ENCODE measurements around the gene AGMO. TPM values are rescaled to one million over a fixed set of nuclear protein-coding genes. Genes with fewer than 3 reads are reported as not detected.

AGMO gene
- total RNA-seq, 1 experiment from 2014 or later: 0.05 TPM

- no peak for DNase-seq (ENCODE audit: low spot score)
Measured at GRCh38 chr7:15461576-15461975, 100.2 kb downstream of the AGMO start.

- no peak for DNase-seq (ENCODE audit: low spot score)
Measured at GRCh38 chr7:15459018-15459615, 102.7 kb downstream of the AGMO start.

GRCh38 chr7:15457990-15458955, 103.5 kb downstream of the AGMO start:
- DNase-seq (ENCODE audit: low spot score): no peak

GRCh38 chr7:15452670-15453069, 109.1 kb downstream of the AGMO start:
- DNase-seq (ENCODE audit: low spot score): no peak

- no peak for DNase-seq (ENCODE audit: low spot score)
Measured at GRCh38 chr7:15446722-15447121, 115.1 kb downstream of the AGMO start.

GRCh38 chr7:15446280-15446679, 115.5 kb downstream of the AGMO start:
- DNase-seq (ENCODE audit: low spot score): no peak

GRCh38 chr7:15441915-15442314, 119.9 kb downstream of the AGMO start:
- no peak for DNase-seq (ENCODE audit: low spot score)

- DNase-seq (ENCODE audit: low spot score): no peak
Measured at GRCh38 chr7:15440482-15440881, 121.3 kb downstream of the AGMO start.

- no peak for DNase-seq (ENCODE audit: low spot score)
Measured at GRCh38 chr7:15439853-15440252, 122.0 kb downstream of the AGMO start.

- DNase-seq (ENCODE audit: low spot score): no peak
Measured at GRCh38 chr7:15433151-15433550, 128.7 kb downstream of the AGMO start.

GRCh38 chr7:15430911-15431310, 130.9 kb downstream of the AGMO start:
- no peak for DNase-seq (ENCODE audit: low spot score)

- no peak for DNase-seq (ENCODE audit: low spot score)
Measured at GRCh38 chr7:15430191-15430590, 131.6 kb downstream of the AGMO start.

GRCh38 chr7:15424468-15424867, 137.3 kb downstream of the AGMO start:
- no peak for DNase-seq (ENCODE audit: low spot score)

GRCh38 chr7:15419596-15419995, 142.2 kb downstream of the AGMO start:
- DNase-seq (ENCODE audit: low spot score): no peak

GRCh38 chr7:15418264-15418663, 143.6 kb downstream of the AGMO start:
- no peak for DNase-seq (ENCODE audit: low spot score)

GRCh38 chr7:15417341-15417988, 144.3 kb downstream of the AGMO start:
- no peak for DNase-seq (ENCODE audit: low spot score)

- DNase-seq (ENCODE audit: low spot score): no peak
Measured at GRCh38 chr7:15411019-15411418, 150.8 kb downstream of the AGMO start.

- no peak for DNase-seq (ENCODE audit: low spot score)
Measured at GRCh38 chr7:15407910-15408309, 153.9 kb downstream of the AGMO start.

GRCh38 chr7:15403751-15404150, 158.1 kb downstream of the AGMO start:
- no peak for DNase-seq (ENCODE audit: low spot score)

GRCh38 chr7:15403315-15403714, 158.5 kb downstream of the AGMO start:
- no peak for DNase-seq (ENCODE audit: low spot score)

GRCh38 chr7:15402436-15403136, 159.2 kb downstream of the AGMO start:
- no peak for DNase-seq (ENCODE audit: low spot score)

- DNase-seq (ENCODE audit: low spot score): no peak
Measured at GRCh38 chr7:15400440-15400839, 161.4 kb downstream of the AGMO start.

Data from HT-29 (cell line).